ENCODE data around the gene SEC23B. TPM values are rescaled to one million over a fixed set of nuclear protein-coding genes. Genes with fewer than 3 reads are reported as not detected.

The SEC23B gene
- total RNA-seq, 6 experiments from 2014 or later, result 22.3 to 33.1 (median 31.1) TPM

DNA sequence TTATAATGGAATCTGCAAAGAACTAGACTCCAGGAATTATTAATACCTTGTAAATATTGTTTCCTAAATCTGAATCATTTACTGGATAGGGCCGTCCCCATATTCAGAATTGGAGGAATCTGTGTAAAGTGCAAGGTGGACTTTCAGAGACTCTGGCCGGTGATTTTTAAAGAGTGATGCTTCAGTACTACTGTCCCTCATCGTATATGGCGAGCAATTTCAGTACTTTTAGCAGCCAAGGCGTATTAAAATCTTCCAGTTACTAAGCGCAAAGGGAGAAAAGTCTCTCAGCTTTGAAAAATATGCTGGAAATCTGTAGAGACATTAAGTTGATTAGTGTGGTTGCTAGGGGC lies 60.0 kb downstream of the SEC23B start:
- H3K27me3 ChIP-seq, result no peaks in the 10 kb centered on the region
- H3K4me3 ChIP-seq, result peak overlapping the region; percentile 69 to 75 (median 73)
- TF ChIP-seq POLR2A (IDR thresholded peaks at IDR 0.05), result no peak
- TF ChIP-seq, protein P1, sequence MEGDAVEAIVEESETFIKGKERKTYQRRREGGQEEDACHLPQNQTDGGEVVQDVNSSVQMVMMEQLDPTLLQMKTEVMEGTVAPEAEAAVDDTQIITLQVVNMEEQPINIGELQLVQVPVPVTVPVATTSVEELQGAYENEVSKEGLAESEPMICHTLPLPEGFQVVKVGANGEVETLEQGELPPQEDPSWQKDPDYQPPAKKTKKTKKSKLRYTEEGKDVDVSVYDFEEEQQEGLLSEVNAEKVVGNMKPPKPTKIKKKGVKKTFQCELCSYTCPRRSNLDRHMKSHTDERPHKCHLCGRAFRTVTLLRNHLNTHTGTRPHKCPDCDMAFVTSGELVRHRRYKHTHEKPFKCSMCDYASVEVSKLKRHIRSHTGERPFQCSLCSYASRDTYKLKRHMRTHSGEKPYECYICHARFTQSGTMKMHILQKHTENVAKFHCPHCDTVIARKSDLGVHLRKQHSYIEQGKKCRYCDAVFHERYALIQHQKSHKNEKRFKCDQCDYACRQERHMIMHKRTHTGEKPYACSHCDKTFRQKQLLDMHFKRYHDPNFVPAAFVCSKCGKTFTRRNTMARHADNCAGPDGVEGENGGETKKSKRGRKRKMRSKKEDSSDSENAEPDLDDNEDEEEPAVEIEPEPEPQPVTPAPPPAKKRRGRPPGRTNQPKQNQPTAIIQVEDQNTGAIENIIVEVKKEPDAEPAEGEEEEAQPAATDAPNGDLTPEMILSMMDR (IDR thresholded peaks at IDR 0.05), result no peak
- H3K27ac ChIP-seq, result peak overlapping the region; percentile 31 to 77 (median 70)
- DNase-seq (no peak), ATAC-seq (peak; percentile 21 to 42 (median 40))
- intact Hi-C loops (cut with DNase I), result no loop called here
- WGBS (ENCODE audit: insufficient coverage, low coverage, low lambda C conversion rate, missing lambda C conversion rate), result 4% methylated on average over 6 of the region's 6 CpGs
- H3K4me1 ChIP-seq, result peaks cover 0 to 6% (median 2%) of the 10 kb centered on the region in 4 donors
- peaks cover 3 to 17% (median 7%) of the 10 kb centered on the region in 4 donors for H3K36me3 ChIP-seq
- H3K9me3 ChIP-seq, result no peaks in the 10 kb centered on the region

DNA sequence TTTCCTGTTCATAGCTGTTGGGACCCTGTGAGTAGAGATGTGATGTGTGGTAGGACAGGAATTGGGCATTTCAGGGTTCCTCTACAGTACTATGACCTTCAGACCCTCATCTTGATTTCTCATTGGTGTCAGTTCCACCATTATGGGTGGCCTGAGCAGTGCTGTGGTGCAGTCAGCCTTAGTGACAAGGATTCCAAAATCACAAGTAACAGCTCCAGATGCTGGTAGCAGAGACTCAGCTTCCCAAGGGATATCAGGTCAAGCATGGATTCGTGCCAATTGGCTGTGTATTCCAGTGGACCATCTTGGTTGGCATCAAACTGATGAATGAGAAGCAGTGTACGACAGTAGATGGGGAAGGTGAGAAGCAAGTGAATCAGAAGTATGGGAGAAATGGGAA lies 63.3 kb downstream of the SEC23B start:
- H3K4me1 ChIP-seq, result peaks cover 0 to 6% (median 2%) of the 10 kb centered on the region in 4 donors
- no peak for TF ChIP-seq POLR2A (IDR thresholded peaks at IDR 0.05)
- TF ChIP-seq, protein P1 (IDR thresholded peaks at IDR 0.05), result no peak
- DNase-seq, result no peak
- H3K4me3 ChIP-seq, result no peak overlapping the region
- WGBS (ENCODE audit: insufficient coverage, low coverage, low lambda C conversion rate, missing lambda C conversion rate), result 85% methylated on average over 2 of the region's 2 CpGs
- no peak overlapping the region for H3K27ac ChIP-seq
- no peak for ATAC-seq
- peaks cover 3 to 17% (median 7%) of the 10 kb centered on the region in 4 donors for H3K36me3 ChIP-seq
- intact Hi-C loops (cut with DNase I), result no loop called here
- H3K27me3 ChIP-seq, result no peaks in the 10 kb centered on the region
- H3K9me3 ChIP-seq, result no peaks in the 10 kb centered on the region

DNA sequence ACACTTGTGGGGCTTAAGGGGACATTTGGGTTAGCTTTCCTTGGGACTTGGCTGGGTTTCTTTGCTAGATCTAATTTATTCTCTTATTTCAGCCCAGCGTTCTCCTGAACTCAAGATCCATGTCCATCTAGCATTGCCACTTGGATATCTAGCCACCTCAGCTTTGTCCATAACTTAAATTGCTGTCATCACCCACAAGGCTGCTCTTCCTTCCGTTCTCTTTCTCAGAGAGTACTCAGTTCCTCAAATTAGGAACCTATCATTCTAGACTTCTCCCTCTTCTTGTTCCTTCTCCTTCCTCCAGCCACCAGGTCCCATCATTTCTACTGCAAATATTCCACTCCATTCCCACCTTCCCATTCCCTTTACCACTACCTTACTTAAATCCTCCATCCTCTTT lies 63.8 kb downstream of the SEC23B start:
- H3K4me1 ChIP-seq, result peaks cover 0 to 6% (median 2%) of the 10 kb centered on the region in 4 donors
- H3K4me3 ChIP-seq, result no peak overlapping the region
- WGBS (ENCODE audit: insufficient coverage, low coverage, low lambda C conversion rate, missing lambda C conversion rate), result 73% methylated on average over 2 of the region's 2 CpGs
- ATAC-seq (no peak), DNase-seq (no peak)
- intact Hi-C loops (cut with DNase I), result no loop called here
- peaks cover 3 to 17% (median 7%) of the 10 kb centered on the region in 4 donors for H3K36me3 ChIP-seq
- no peaks in the 10 kb centered on the region for H3K9me3 ChIP-seq
- H3K27me3 ChIP-seq, result no peaks in the 10 kb centered on the region
- H3K27ac ChIP-seq, result no peak overlapping the region
- TF ChIP-seq, protein P1 (IDR thresholded peaks at IDR 0.05), result no peak
- no peak for TF ChIP-seq POLR2A (IDR thresholded peaks at IDR 0.05)

DNA sequence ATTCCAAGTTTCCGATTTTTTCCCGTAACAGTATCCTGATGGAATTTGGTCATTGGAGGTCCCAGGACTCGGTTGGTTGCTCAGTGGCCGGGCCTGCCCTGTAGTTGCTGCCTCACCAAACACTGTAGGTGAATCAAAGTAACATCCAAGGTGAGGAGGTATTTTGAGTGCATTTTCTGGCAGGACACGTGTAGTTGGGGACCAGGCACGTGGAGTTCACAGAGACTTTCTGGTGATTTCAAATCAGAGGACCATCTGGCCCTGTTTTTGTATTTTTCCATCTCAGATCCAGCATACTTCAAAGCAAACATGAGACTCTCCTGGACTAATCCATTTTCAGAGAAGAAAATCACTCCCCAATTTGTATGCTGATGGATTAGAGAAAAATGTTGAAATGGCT lies 70.2 kb downstream of the SEC23B start:
- no peaks in the 10 kb centered on the region for H3K27me3 ChIP-seq
- no peaks in the 10 kb centered on the region for H3K4me1 ChIP-seq
- no peak for DNase-seq
- TF ChIP-seq, protein P1 (IDR thresholded peaks at IDR 0.05), result no peak
- no peak for TF ChIP-seq POLR2A (IDR thresholded peaks at IDR 0.05)
- no peak overlapping the region for H3K27ac ChIP-seq
- intact Hi-C loops (cut with DNase I), result no loop called here
- no peaks in the 10 kb centered on the region for H3K9me3 ChIP-seq
- ATAC-seq, result no peak
- H3K4me3 ChIP-seq, result no peak overlapping the region
- no peaks in the 10 kb centered on the region for H3K36me3 ChIP-seq
- 71% methylated on average over 3 of the region's 6 CpGs for WGBS (ENCODE audit: insufficient coverage, low coverage, low lambda C conversion rate, missing lambda C conversion rate)

DNA sequence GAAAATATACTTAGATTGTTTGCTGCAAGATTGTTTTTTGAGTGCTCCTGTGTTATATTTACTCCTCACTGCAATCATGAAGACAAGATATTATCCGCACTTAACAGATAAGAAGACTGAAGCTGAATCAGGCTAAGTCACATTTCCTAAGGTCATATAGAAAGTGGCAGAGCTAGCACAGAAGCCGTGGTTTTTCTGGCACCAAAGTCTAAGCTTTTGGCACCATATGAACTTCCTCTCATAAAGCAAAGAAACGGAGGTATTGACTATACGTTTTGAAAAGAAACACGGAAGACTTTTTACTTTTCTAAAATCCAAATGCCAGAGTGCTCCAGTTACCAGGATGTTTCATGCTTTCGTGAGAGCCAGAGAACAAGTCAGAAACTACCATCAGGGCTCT lies 70.8 kb downstream of the SEC23B start:
- Histone ChIP-seq H3K4me3 (no peak overlapping the region), H3K27me3 (no peaks in the 10 kb centered on the region), H3K9me3 (no peaks in the 10 kb centered on the region), H3K36me3 (no peaks in the 10 kb centered on the region), H3K27ac (no peak overlapping the region), H3K4me1 (no peaks in the 10 kb centered on the region)
- intact Hi-C loops (cut with DNase I), result no loop called here
- no peak for DNase-seq
- no peak for ATAC-seq
- WGBS (ENCODE audit: insufficient coverage, low coverage, low lambda C conversion rate, missing lambda C conversion rate), result 45% methylated on average over 6 of the region's 6 CpGs
- TF ChIP-seq, protein P1 (IDR thresholded peaks at IDR 0.05), result no peak
- no peak for TF ChIP-seq POLR2A (IDR thresholded peaks at IDR 0.05)

All from right lobe of liver (tissue), 6 donors.